ENCODE measurements around the gene SINHCAF. TPM values are rescaled to one million over a fixed set of nuclear protein-coding genes. Genes with fewer than 3 reads are reported as not detected.

The SINHCAF gene
- total and polyA plus RNA-seq, 2 of the 8 experiments (the other 6 are each of a cell fraction or from before 2014, with no cell fraction given) = 138 to 576 TPM

- no peak overlapping the region for H2AK5ac ChIP-seq (ENCODE audit: low read depth, low read length)
- H3K79me2 ChIP-seq (ENCODE audit: control insufficient read depth in 1 of 2, insufficient read depth in 2 of 2, low read length in 2 of 2) = no peaks in the 10 kb centered on the region
- no peak overlapping the region for H2BK15ac ChIP-seq (ENCODE audit: low read length)
- H3K23ac ChIP-seq (ENCODE audit: insufficient read length) = no peak overlapping the region
- no peaks in the 10 kb centered on the region for H3K27me3 ChIP-seq (replicated peaks in 1 of 4; ENCODE audit: control insufficient read depth in 3 of 4, extremely low read depth in 1 of 4, insufficient read depth in 3 of 4, low read length in 3 of 4)
- H4K20me1 ChIP-seq (replicated peaks in 1 of 2; ENCODE audit: control insufficient read depth in 1 of 2, insufficient read depth in 2 of 2, low read length in 2 of 2) = no peaks in the 10 kb centered on the region
- H3K4ac ChIP-seq (replicated peaks; ENCODE audit: insufficient read length, low read depth, low read length) = no peak overlapping the region
- H3K18ac ChIP-seq (ENCODE audit: extremely low read depth, low read length) = no peak overlapping the region
- H3K4me3 ChIP-seq (ENCODE audit: extremely low read depth in 1 of 4, insufficient read depth in 2 of 4, low read depth in 3 of 4, low read length in 4 of 4) = no peak overlapping the region
- no peaks in the 10 kb centered on the region for H3K36me3 ChIP-seq (ENCODE audit: control insufficient read depth in 2 of 4, insufficient read depth in 4 of 4, low read length in 3 of 4)
- CTCF ChIA-PET (ENCODE audit: partially characterized antibody) = interaction anchor here (0.6 to 2.2 kb wide), 9 partner anchors 9 to 702 kb away, joined by 3 to 6 read pairs (median 3); no protein-coding TSS in a partner anchor
- H4K8ac ChIP-seq (ENCODE audit: extremely low read depth, insufficient read depth, low read length) = no peak overlapping the region
- H3K9ac ChIP-seq (replicated peaks in 1 of 4; ENCODE audit: extremely low read depth in 1 of 4, low read depth in 3 of 4, low read length in 3 of 4) = no peak overlapping the region
- no peak overlapping the region for H2BK120ac ChIP-seq (replicated peaks; ENCODE audit: low read depth, low read length)
- FAIRE-seq = no peak
- H2AFZ ChIP-seq (ENCODE audit: low read length) = no peak overlapping the region
- no peak overlapping the region for H3K14ac ChIP-seq (ENCODE audit: insufficient read length)
- WGBS, 2 experiments (ENCODE audit: extremely low coverage in 1 of 2, insufficient coverage in 1 of 2, insufficient read length in 1 of 2, insufficient replicate concordance in 2 of 2, low coverage in 1 of 2, low lambda C conversion rate in 2 of 2, missing lambda C conversion rate in 1 of 2) = 79% methylated on average over 4 of the region's 4 CpGs; no CpG with 5 or more reads in 1 of the 2 experiments
- no peak overlapping the region for H3K4me2 ChIP-seq (ENCODE audit: insufficient read depth in 1 of 2, low read depth in 2 of 2, low read length in 2 of 2)
- H4K91ac ChIP-seq (replicated peaks; ENCODE audit: insufficient read length, low read length) = no peak overlapping the region
- no peak overlapping the region for H2BK5ac ChIP-seq (ENCODE audit: low read depth, low read length)
- H2BK12ac ChIP-seq (ENCODE audit: low read depth, low read length) = no peak overlapping the region
- no peak overlapping the region for H3K56ac ChIP-seq (replicated peaks; ENCODE audit: insufficient read length, low read depth, low read length)
- no peak for DNase-seq (ENCODE audit: low read depth in 1 of 2, low spot score in 2 of 2)
- POLR2A ChIA-PET (ENCODE audit: partially characterized antibody) = interaction anchor here (0.6 to 7.6 kb wide), 8 partner anchors 12 to 649 kb away, joined by 3 to 68 read pairs (median 8); partner anchors contain the start of gene SINHCAF
- H3K4me1 ChIP-seq (replicated peaks in 1 of 4; ENCODE audit: control insufficient read depth in 3 of 4, insufficient read depth in 4 of 4, low read length in 3 of 4) = peaks cover 0 to 10% (median 5%) of the 10 kb centered on the region in 4 experiments; a peak in 4 of 7 replicates
- H2BK20ac ChIP-seq (ENCODE audit: low read length) = no peak overlapping the region
- H3K9me3 ChIP-seq (ENCODE audit: insufficient read depth in 2 of 2, low read depth in 1 of 2, low read length in 1 of 2) = no peaks in the 10 kb centered on the region
- H3K79me1 ChIP-seq (ENCODE audit: low read depth, low read length) = no peaks in the 10 kb centered on the region
- H3K23me2 ChIP-seq (ENCODE audit: low read depth, low read length) = no peaks in the 10 kb centered on the region
- no peak overlapping the region for H3K27ac ChIP-seq (ENCODE audit: low read depth, low read length)
- no peak overlapping the region for H4K5ac ChIP-seq (ENCODE audit: insufficient read length, low read depth, low read length)
- no peak for TF ChIP-seq GABPA (IDR thresholded peaks at IDR 0.05; ENCODE audit: borderline replicate concordance, insufficient read depth, low read length)
- TF ChIP-seq PHF8 (conservative IDR thresholded peaks at IDR 0.05; ENCODE audit: low read depth, low read length) = no peak
- no peak for TF ChIP-seq KDM4A (IDR thresholded peaks at IDR 0.05; ENCODE audit: low read depth, low read length, severe bottlenecking)
- TF ChIP-seq TBP (IDR thresholded peaks at IDR 0.05; ENCODE audit: low read depth, low read length) = no peak
- TF ChIP-seq BCL11A (IDR thresholded peaks at IDR 0.05; ENCODE audit: low read depth in 2 of 2, low read length in 2 of 2) = no peak
- no peak for TF ChIP-seq TCF12 (IDR thresholded peaks at IDR 0.05; ENCODE audit: low read depth, low read length)
- TF ChIP-seq HDAC6 (IDR thresholded peaks at IDR 0.05; ENCODE audit: low read depth, low read length) = no peak
- TF ChIP-seq JUND (IDR thresholded peaks at IDR 0.05; ENCODE audit: low read length) = no peak
- TF ChIP-seq JUN (IDR thresholded peaks at IDR 0.05; ENCODE audit: low read depth, low read length) = no peak
- no peak for TF ChIP-seq FOSL1 (IDR thresholded peaks at IDR 0.05; ENCODE audit: insufficient read depth, low read depth, low read length)
- TF ChIP-seq YY1 (IDR thresholded peaks at IDR 0.05; ENCODE audit: low read depth, low read length) = no peak
- TF ChIP-seq RFX5 (IDR thresholded peaks at IDR 0.05; ENCODE audit: borderline replicate concordance, low read depth, low read length) = no peak
- no peak for TF ChIP-seq BACH1 (IDR thresholded peaks at IDR 0.05; ENCODE audit: low read length)
- no peak for TF ChIP-seq TAF7 (optimal IDR thresholded peaks at IDR 0.05; ENCODE audit: borderline replicate concordance, low read depth, low read length)
Measured at GRCh38 chr12:31337952-31338351, 12.0 kb upstream of the SINHCAF start.
